ENCODE data around the gene CHKB.
"Not testable (repeated sequence)": the region's sequence is repeated elsewhere in the genome, so short reads cannot be mapped to it uniquely, and the experiment has no call there.

DNA sequence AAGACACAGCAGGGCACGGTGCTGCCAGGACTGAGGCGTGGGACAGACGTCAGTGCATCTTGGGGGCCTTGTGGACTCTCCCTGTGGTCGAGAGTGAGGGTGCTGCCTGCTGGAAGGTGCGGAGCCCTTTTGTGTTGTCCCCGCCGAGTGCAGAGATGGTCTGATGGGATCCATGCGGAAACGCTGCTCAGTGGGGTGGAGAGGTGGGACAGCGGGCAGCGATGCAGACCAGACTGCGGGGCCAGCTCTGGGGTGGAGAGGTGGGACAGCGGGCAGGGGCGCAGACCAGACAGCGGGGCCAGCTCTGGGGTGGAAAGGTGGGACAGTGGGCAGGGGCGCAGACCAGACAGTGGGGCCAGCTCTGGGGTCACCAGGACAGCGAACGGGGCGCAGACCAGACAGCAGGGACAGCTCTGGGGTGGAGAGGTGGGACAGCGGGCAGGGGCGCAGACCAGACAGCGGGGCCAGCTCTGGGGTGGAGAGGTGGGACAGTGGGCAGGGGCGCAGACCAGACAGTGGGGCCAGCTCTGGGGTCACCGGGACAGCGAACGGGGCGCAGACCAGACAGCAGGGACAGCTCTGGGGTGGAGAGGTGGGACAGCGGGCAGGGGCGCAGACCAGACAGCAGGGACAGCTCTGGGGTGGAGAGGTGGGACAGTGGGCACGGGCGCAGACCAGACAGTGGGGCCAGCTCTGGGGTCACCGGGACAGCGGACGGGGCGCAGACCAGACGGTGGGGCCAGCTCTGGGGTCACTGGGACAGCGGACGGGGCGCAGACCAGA, 25.6 kb upstream of the CHKB start:
- TF ChIP-seq ATF7 (IDR thresholded peaks at IDR 0.05; ENCODE audit: low read depth); SPI1 (IDR thresholded peaks at IDR 0.05; ENCODE audit: borderline replicate concordance, insufficient read depth, low read depth, low read length); RAD21 (IDR thresholded peaks at IDR 0.05; ENCODE audit: insufficient read depth, low read depth, low read length); CBX5 (IDR thresholded peaks at IDR 0.05; ENCODE audit: low read depth); CBFB (IDR thresholded peaks at IDR 0.05; ENCODE audit: low read depth); ASH2L (IDR thresholded peaks at IDR 0.05; ENCODE audit: borderline replicate concordance, low read depth); JUND (IDR thresholded peaks at IDR 0.05; ENCODE audit: low read depth, low read length); RAD51 (IDR thresholded peaks at IDR 0.05); CEBPB (IDR thresholded peaks at IDR 0.05; ENCODE audit: borderline replicate concordance in 1 of 2, low read depth in 2 of 2, low read length in 2 of 2); POLR2A (IDR thresholded peaks at IDR 0.05; ENCODE audit: low read depth, low read length): not testable (repeated sequence)
- TF ChIP-seq, protein P1, sequence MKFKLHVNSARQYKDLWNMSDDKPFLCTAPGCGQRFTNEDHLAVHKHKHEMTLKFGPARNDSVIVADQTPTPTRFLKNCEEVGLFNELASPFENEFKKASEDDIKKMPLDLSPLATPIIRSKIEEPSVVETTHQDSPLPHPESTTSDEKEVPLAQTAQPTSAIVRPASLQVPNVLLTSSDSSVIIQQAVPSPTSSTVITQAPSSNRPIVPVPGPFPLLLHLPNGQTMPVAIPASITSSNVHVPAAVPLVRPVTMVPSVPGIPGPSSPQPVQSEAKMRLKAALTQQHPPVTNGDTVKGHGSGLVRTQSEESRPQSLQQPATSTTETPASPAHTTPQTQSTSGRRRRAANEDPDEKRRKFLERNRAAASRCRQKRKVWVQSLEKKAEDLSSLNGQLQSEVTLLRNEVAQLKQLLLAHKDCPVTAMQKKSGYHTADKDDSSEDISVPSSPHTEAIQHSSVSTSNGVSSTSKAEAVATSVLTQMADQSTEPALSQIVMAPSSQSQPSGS (IDR thresholded peaks at IDR 0.05; ENCODE audit: low read length): not testable (repeated sequence)
- TF ChIP-seq, protein P2, sequence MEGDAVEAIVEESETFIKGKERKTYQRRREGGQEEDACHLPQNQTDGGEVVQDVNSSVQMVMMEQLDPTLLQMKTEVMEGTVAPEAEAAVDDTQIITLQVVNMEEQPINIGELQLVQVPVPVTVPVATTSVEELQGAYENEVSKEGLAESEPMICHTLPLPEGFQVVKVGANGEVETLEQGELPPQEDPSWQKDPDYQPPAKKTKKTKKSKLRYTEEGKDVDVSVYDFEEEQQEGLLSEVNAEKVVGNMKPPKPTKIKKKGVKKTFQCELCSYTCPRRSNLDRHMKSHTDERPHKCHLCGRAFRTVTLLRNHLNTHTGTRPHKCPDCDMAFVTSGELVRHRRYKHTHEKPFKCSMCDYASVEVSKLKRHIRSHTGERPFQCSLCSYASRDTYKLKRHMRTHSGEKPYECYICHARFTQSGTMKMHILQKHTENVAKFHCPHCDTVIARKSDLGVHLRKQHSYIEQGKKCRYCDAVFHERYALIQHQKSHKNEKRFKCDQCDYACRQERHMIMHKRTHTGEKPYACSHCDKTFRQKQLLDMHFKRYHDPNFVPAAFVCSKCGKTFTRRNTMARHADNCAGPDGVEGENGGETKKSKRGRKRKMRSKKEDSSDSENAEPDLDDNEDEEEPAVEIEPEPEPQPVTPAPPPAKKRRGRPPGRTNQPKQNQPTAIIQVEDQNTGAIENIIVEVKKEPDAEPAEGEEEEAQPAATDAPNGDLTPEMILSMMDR (IDR thresholded peaks at IDR 0.05 in 2 of 3, conservative IDR thresholded peaks at IDR 0.05 in 1 of 3; ENCODE audit: control insufficient read depth in 2 of 3, extremely low read depth in 1 of 3, insufficient read depth in 1 of 3, low read depth in 3 of 3, low read length in 3 of 3): not testable (repeated sequence)
- TF ChIP-seq, protein P3, sequence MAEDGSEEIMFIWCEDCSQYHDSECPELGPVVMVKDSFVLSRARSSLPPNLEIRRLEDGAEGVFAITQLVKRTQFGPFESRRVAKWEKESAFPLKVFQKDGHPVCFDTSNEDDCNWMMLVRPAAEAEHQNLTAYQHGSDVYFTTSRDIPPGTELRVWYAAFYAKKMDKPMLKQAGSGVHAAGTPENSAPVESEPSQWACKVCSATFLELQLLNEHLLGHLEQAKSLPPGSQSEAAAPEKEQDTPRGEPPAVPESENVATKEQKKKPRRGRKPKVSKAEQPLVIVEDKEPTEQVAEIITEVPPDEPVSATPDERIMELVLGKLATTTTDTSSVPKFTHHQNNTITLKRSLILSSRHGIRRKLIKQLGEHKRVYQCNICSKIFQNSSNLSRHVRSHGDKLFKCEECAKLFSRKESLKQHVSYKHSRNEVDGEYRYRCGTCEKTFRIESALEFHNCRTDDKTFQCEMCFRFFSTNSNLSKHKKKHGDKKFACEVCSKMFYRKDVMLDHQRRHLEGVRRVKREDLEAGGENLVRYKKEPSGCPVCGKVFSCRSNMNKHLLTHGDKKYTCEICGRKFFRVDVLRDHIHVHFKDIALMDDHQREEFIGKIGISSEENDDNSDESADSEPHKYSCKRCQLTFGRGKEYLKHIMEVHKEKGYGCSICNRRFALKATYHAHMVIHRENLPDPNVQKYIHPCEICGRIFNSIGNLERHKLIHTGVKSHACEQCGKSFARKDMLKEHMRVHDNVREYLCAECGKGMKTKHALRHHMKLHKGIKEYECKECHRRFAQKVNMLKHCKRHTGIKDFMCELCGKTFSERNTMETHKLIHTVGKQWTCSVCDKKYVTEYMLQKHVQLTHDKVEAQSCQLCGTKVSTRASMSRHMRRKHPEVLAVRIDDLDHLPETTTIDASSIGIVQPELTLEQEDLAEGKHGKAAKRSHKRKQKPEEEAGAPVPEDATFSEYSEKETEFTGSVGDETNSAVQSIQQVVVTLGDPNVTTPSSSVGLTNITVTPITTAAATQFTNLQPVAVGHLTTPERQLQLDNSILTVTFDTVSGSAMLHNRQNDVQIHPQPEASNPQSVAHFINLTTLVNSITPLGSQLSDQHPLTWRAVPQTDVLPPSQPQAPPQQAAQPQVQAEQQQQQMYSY (CRISPR knock-in tag; IDR thresholded peaks at IDR 0.05): not testable (repeated sequence)

All from GM12878 (cell line).